HG02642 (cell line): ENCODE measurements around the gene PIH1D1.

ENCODE experiments used
- ATAC-seq: cut with Tn5 transposase; IDR thresholded peaks from one replicate; pipeline ENCODE4 v1.9.1; 2021; ENCODE audit warnings: mild to moderate bottlenecking; ENCODE audit not compliant: unreplicated experiment, poor library complexity

Gene PIH1D1

DNA sequence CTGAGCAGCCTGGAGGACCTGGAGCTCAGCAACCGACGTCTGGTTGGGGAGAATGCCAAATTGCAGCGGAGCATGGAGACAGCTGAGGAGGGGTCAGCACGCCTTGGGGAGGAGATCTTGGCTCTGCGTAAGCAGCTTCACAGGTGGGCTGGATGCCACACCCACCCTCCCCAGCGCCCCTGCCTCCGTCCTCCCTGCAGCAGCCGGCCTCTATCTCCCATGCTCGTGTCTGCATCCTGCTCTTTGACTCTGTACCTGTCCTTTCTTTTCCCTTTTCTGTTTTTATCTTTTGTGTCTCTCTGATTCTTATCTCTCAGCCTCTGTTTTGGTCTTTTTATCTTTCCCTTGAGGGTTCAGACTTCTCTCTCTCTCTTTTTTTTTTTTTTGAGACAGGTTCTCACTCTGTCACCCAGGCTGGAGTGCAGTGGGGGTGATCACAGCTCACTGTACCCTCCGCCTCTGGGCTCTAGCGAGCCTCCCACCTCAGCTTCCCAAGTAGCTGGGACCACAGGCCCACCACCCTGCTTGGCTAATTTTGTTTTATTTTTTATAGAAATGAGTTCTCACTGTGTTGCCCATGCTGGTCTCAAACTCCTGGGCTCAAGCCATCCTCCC, 53.5 kb downstream of the PIH1D1 start:
- ATAC-seq: no peak

DNA sequence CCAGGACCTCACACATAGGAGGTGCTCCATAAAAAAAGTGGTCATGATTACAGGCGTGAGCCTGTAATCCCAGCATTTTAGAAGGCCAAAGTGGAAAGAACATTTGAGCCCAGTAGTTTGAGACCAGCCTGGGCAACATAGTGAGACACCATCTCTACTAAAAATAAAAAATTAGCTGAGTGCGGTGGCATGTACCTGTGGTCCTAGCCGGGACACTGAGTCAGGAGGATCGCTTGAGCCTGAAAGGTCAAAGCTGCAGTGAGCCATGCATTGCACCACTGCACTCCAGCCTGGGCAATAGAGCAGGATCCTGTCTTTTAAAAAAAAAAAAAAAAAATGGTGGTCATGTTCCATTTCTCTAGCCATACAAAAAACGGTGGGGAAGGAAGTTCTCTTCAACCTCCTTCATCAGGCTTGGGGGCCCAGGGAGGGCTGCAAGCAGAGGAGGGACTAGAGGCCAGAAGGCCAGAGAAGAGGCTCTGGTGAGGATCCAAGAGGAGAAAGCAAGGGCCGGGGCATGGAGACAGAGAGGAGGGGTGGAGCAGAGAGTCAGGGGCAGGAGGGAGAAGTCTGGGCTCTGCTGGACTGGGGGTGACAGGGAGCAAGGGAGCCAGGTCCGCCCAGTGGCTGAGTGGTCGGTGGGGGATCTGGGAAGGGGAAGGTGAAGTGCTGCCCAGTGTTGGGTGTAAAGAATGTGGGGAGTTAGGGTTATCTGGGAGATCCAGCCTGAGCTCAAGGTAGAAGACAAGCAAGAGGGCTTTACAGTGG, 54.7 kb downstream of the PIH1D1 start:
- ATAC-seq: no peak
